ENCODE results near the gene POLE4.

The POLE4 gene

GRCh38 chr2:74930811-74931486 is 27.5 kb upstream of the POLE4 start:
- no peak for DNase-seq
- Mint-ChIP-seq H3K27me3 (no peaks in the 10 kb centered on the region), H3K27ac (no peak overlapping the region), H3K9me3 (peaks cover 13 to 27% of the 10 kb centered on the region in 2 donors), H3K4me1 (no peaks in the 10 kb centered on the region), H3K4me3 (no peak overlapping the region)
- ATAC-seq: no peak

GRCh38 chr2:74931940-74932339 is 26.5 kb upstream of the POLE4 start:
- H3K9me3 Mint-ChIP-seq: peaks cover 13 to 30% of the 10 kb centered on the region in 2 donors
- H3K27me3 Mint-ChIP-seq: no peaks in the 10 kb centered on the region
- no peak for DNase-seq
- no peak overlapping the region for H3K27ac Mint-ChIP-seq
- H3K4me1 Mint-ChIP-seq: no peaks in the 10 kb centered on the region
- no peak overlapping the region for H3K4me3 Mint-ChIP-seq
- ATAC-seq: no peak

DNA sequence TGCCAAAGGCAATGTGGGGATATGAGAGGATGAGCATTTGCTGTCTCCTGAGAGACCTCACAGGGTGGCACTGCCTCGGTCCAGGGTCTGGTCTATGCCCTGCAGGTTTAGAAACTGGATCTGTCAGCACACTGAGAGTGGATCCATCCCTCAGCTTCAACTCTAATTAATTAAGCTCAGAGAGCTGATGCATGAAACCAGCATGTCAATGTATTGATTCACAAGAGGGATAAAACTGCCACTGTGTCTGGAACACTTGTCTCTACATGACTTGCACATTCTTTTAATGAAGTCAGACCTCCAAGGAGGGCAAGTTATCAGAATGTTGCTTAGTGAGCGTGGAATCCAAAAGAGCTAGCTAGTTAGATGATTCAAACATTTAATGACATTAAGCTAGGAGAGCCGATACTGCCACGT is 22.5 kb upstream of the POLE4 start:
- no peak overlapping the region for H3K27ac Mint-ChIP-seq
- ATAC-seq: no peak
- no peaks in the 10 kb centered on the region for H3K27me3 Mint-ChIP-seq
- no peaks in the 10 kb centered on the region for H3K4me1 Mint-ChIP-seq
- no peak overlapping the region for H3K4me3 Mint-ChIP-seq
- DNase-seq: no peak
- H3K9me3 Mint-ChIP-seq: peaks cover 11 to 30% of the 10 kb centered on the region in 2 donors

- H3K4me3 Mint-ChIP-seq: no peak overlapping the region
- no peaks in the 10 kb centered on the region for H3K27me3 Mint-ChIP-seq
- H3K27ac Mint-ChIP-seq: no peak overlapping the region
- no peak for ATAC-seq
- H3K4me1 Mint-ChIP-seq: no peaks in the 10 kb centered on the region
- no peak for DNase-seq
- peaks cover 5 to 25% of the 10 kb centered on the region in 2 donors for H3K9me3 Mint-ChIP-seq
Measured at GRCh38 chr2:74937221-74937880, 21.1 kb upstream of the POLE4 start.

DNA sequence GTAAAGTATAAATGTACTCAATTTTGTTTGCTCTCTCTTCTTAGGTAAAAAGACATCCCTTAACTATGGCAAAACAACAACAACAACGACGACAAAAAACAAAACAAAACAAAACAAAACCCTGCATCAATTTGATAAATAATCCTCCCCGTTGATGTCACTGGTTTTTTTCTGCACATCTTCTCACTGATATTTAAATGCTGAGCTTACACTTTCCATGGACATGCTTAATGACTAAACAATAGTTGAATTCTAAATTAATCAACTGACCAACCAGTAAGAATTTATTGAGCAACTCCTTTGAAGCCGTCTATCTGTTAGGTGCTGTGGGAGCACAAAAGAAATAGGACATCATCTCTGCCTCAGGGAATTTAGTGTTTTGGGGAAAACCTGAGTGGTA is 20.2 kb upstream of the POLE4 start:
- Mint-ChIP-seq H3K27ac (no peak overlapping the region), H3K4me1 (no peaks in the 10 kb centered on the region), H3K27me3 (no peaks in the 10 kb centered on the region), H3K4me3 (no peak overlapping the region), H3K9me3 (peaks cover 5 to 26% of the 10 kb centered on the region in 2 donors)
- DNase-seq (no peak), ATAC-seq (no peak)

DNA sequence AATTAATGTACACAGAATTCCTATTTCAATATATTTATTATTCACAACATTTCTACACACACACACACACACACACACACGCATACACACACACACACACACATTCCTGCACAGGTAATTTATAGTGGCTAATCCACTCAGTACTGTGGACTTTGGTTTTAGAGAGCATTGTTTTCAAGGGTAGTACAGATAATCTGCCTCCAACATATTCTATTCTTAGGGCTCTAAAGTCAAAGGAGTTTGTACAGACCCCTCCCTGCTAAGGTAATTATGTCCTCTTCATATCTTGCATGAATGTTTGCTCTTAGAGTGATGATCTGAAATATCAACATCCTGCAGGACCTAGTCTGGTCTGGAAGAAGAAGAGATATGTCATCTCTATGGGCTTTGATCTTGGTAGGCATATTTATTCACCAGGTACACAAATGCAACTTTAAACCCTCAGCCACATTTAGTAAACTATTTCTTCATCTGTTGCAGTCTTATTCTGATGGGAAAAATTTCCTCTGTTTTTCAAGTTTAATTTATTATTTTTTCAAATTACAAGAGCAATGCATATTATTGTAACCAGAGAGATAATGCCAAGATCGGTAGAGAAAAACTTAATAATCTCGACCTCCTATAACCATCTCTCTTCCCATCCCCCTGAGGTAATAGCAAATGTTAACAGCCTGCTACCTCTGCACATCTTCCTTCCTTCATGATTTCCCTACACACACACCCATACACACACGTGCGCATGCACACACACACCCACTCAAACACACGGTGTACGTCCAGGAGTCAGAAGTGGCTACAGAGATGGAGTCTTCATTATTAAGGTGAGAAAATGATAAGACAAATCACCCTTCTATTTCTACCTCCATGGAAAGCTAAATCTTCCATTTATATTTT is 18.3 kb upstream of the POLE4 start:
- Mint-ChIP-seq H3K4me3 (no peak overlapping the region), H3K27ac (no peak overlapping the region), H3K9me3 (peaks cover 10 to 27% of the 10 kb centered on the region in 2 donors), H3K27me3 (no peaks in the 10 kb centered on the region), H3K4me1 (peaks cover 3% of the 10 kb centered on the region)
- ATAC-seq (no peak), DNase-seq (no peak)

DNA sequence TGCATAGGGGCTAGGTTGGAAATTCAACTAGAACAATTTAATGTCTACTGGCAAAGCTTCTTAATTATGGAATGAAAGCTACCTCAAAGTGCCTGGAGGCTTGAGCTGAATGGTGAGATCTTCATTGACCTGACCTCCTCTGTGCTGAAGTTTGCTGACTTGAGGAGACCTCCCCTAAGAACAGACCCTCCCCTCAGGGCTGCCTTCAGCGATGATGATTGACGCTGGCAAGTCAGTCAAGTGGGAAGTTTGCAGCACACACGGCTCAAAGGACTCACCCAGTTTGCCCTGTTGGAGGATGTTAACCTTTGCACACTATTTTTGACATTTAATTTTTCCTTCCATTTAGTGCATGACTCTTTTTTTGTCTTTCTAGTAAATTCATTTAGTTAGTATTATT is 17.2 kb upstream of the POLE4 start:
- ATAC-seq (no peak), DNase-seq (no peak)
- Mint-ChIP-seq H3K9me3 (peaks cover 10 to 27% of the 10 kb centered on the region in 2 donors), H3K4me1 (peaks cover 13% of the 10 kb centered on the region), H3K4me3 (no peak overlapping the region), H3K27ac (peak overlapping the region in 1 of 2 donors; percentile 32), H3K27me3 (no peaks in the 10 kb centered on the region)

GRCh38 chr2:74942263-74942662 is 16.2 kb upstream of the POLE4 start:
- Mint-ChIP-seq H3K27ac (peak overlapping the region in 1 of 2 donors; percentile 32), H3K4me3 (no peak overlapping the region), H3K9me3 (peaks cover 7 to 23% of the 10 kb centered on the region in 2 donors), H3K27me3 (no peaks in the 10 kb centered on the region), H3K4me1 (peaks cover 13% of the 10 kb centered on the region)
- no peak for ATAC-seq
- no peak for DNase-seq

GRCh38 chr2:74944987-74945787 is 13.3 kb upstream of the POLE4 start:
- Mint-ChIP-seq H3K4me1 (peaks cover 13% of the 10 kb centered on the region), H3K9me3 (peaks cover 12 to 36% of the 10 kb centered on the region in 2 donors), H3K4me3 (no peak overlapping the region), H3K27ac (no peak overlapping the region), H3K27me3 (no peaks in the 10 kb centered on the region)
- peak; percentile 91 for ATAC-seq
- no peak for DNase-seq

GRCh38 chr2:74945788-74946331 is 12.6 kb upstream of the POLE4 start:
- Mint-ChIP-seq H3K4me3 (no peak overlapping the region), H3K27ac (no peak overlapping the region), H3K27me3 (no peaks in the 10 kb centered on the region), H3K9me3 (peaks cover 12 to 38% of the 10 kb centered on the region in 2 donors), H3K4me1 (peaks cover 13% of the 10 kb centered on the region)
- DNase-seq (no peak), ATAC-seq (no peak)

DNA sequence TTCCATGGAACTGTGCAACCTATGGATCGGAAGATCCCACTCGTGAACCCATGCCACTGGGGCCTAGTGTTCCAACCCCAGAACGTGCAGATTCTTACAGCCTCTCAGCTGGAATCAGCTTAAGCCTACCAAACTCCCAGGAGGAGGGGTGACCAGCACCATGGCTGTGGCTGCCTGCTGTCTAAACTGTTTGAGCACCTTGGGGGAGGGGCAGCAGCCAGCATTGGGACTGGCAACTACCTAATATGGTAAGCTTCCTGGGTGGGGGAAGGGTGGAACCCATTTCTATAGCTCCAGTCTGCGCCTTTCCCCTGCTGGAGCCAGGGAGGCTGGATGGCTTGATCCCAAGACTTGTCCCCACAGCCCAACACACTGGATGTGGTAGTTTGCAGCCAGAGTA is 10.7 kb upstream of the POLE4 start:
- H3K4me1 Mint-ChIP-seq: peaks cover 13% of the 10 kb centered on the region
- no peak for DNase-seq
- H3K27ac Mint-ChIP-seq: no peak overlapping the region
- peaks cover 12 to 42% of the 10 kb centered on the region in 2 donors for H3K9me3 Mint-ChIP-seq
- H3K27me3 Mint-ChIP-seq: no peaks in the 10 kb centered on the region
- no peak for ATAC-seq
- no peak overlapping the region for H3K4me3 Mint-ChIP-seq

GRCh38 chr2:74948779-74949178 is 9.7 kb upstream of the POLE4 start:
- Mint-ChIP-seq H3K27me3 (no peaks in the 10 kb centered on the region), H3K9me3 (peaks cover 7 to 43% of the 10 kb centered on the region in 2 donors), H3K4me3 (no peak overlapping the region), H3K4me1 (peaks cover 13% of the 10 kb centered on the region), H3K27ac (no peak overlapping the region)
- ATAC-seq: no peak
- no peak for DNase-seq

DNA sequence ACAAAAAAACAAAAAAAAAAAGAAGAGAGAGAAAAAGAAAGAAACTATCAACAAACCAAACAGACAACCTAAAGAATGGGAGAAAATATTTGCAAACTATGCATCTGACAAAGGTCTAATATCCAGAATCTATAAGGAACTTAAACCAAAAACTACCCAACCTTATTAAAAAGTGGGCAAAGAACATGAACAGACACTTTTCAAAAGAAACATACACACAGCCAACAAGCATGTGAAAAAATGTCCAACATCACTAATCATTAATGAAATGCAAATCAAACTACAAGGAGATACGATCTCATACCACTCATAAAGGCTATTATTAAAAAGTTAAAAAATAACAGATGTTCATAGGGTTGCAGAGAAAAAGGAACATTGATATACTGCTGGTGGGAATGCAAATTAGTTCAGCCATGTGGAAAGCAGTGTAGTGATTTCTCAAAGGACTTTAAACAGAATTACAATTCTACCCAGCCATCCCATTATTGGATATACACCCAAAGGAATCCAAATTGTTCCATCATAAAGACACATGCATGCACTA is 7.2 kb upstream of the POLE4 start:
- ATAC-seq (no peak), DNase-seq (no peak)
- Mint-ChIP-seq H3K27me3 (no peaks in the 10 kb centered on the region), H3K27ac (no peak overlapping the region), H3K4me3 (no peak overlapping the region), H3K4me1 (peaks cover 25% of the 10 kb centered on the region), H3K9me3 (peaks cover 7 to 44% of the 10 kb centered on the region in 2 donors)

DNA sequence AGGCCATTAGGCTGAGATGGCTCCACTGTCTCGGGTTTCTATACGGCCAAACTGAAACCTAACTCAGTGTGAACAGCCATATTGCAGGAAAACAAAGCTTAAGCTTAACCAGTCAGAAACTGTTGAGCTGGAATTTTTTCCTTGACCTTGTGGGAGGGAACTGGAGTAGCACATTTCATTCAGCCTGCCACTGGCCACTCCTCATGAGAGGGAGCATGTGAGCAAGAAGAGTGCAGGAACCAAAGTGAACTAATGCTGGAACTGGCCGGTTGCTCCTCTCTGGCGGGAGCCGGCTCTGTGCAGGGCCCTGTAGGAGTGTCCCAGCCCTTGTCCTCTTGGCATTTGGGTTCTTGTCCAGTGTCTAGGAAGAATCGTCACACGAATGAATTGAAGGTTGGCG is 5.9 kb upstream of the POLE4 start:
- peaks cover 32% of the 10 kb centered on the region for H3K4me1 Mint-ChIP-seq
- no peak overlapping the region for H3K27ac Mint-ChIP-seq

More for the DNA sequence above, 5.9 kb upstream of the POLE4 start:
- no peak overlapping the region for H3K4me3 Mint-ChIP-seq
- ATAC-seq (peak; percentile 26), DNase-seq (no peak)
- no peaks in the 10 kb centered on the region for H3K27me3 Mint-ChIP-seq
- peaks cover 7 to 42% of the 10 kb centered on the region in 2 donors for H3K9me3 Mint-ChIP-seq
